ENCODE measurements around the gene BEST1.

The BEST1 gene

GRCh38 chr11:62012832-62013461, 62.8 kb downstream of the BEST1 start:
- Histone ChIP-seq H3K27me3 (ENCODE audit: control insufficient read depth, insufficient read depth, low read length) (no peaks in the 10 kb centered on the region), H3K9me3 (ENCODE audit: control insufficient read depth, insufficient read depth, low read length) (no peaks in the 10 kb centered on the region), H3K36me3 (ENCODE audit: control insufficient read depth, insufficient read depth, low read length) (no peaks in the 10 kb centered on the region), H3K27ac (ENCODE audit: low read depth, low read length) (no peak overlapping the region), H3K4me1 (ENCODE audit: control insufficient read depth, insufficient read depth, low read length) (no peaks in the 10 kb centered on the region), H3K4me3 (ENCODE audit: low read depth, low read length) (no peak overlapping the region), H3K9ac (ENCODE audit: low read depth, low read length) (no peak overlapping the region)

Data from HUES48 (cell line).